Measurements from ENCODE around the gene PALD1.

Gene PALD1

DNA sequence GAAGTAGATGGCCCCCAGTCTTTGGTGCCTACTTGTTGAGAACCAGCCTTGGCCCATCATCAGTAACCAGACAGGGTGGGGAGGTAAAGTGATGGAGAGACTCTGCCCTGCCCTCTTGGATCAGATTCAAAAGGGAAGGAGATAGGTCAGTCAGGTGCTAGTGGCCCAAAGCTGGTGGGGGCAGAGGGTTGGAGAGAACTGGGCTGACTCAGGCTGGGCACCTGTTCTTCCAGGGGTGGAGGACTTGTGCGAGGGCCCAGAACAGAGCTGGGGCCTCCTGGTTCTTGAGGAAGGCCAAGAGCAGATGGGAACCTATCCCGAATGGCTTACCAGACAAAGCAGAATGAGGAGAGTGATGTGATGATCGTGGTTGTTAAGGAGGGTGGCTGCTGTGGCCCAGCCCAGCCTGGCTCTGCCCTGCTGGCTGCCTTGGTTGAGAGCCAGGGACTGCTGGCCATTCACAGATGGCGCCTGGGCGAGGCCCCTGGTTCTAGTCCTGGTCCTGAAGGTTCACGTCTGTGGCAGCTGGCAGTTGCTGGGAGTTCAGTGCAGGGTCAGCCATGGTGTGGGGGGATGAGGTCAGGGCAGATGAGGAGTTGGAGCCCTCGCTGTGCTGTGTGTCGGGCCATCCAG lies 36.6 kb downstream of the PALD1 start:
- in situ Hi-C loops (cut with HindIII; ENCODE audit: low pct_ligation_motif_present, low sequenced_read_pairs), result no loop called here
- TF ChIP-seq, protein P1, sequence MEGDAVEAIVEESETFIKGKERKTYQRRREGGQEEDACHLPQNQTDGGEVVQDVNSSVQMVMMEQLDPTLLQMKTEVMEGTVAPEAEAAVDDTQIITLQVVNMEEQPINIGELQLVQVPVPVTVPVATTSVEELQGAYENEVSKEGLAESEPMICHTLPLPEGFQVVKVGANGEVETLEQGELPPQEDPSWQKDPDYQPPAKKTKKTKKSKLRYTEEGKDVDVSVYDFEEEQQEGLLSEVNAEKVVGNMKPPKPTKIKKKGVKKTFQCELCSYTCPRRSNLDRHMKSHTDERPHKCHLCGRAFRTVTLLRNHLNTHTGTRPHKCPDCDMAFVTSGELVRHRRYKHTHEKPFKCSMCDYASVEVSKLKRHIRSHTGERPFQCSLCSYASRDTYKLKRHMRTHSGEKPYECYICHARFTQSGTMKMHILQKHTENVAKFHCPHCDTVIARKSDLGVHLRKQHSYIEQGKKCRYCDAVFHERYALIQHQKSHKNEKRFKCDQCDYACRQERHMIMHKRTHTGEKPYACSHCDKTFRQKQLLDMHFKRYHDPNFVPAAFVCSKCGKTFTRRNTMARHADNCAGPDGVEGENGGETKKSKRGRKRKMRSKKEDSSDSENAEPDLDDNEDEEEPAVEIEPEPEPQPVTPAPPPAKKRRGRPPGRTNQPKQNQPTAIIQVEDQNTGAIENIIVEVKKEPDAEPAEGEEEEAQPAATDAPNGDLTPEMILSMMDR (IDR thresholded peaks at IDR 0.05; ENCODE audit: low read depth, low read length, missing control alignments), result no peak
- H3K27me3 ChIP-seq (replicated peaks), result no peaks in the 10 kb centered on the region
- no peak overlapping the region for H3K27ac ChIP-seq
- DNase-seq, result no peak
- no peaks in the 10 kb centered on the region for H3K36me3 ChIP-seq (replicated peaks)
- H3K4me3 ChIP-seq (ENCODE audit: low read depth, low read length), result no peak overlapping the region

DNA sequence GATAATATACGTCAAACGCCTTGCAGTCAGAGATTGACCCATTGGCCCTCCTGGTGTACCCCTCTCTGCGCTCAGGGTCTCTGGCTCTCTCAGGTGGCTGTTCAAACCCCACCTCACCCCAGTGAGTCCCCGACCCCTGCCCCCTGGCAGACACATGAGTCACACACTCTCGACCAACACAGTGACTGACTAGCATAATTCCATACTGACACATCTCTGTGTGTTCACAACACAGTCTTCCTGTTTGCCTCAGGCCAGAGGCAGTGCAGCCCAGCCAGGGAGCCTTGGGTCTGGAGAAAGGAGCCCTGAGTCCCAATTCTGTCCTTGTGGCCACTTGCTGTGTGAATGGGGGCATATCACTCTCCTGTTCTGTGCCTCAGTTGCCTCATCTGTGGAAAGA lies 40.1 kb downstream of the PALD1 start:
- H3K36me3 ChIP-seq (replicated peaks), result no peaks in the 10 kb centered on the region
- no peaks in the 10 kb centered on the region for H3K27me3 ChIP-seq (replicated peaks)
- peak; percentile 72 for DNase-seq
- no peak overlapping the region for H3K4me3 ChIP-seq (ENCODE audit: low read depth, low read length)
- in situ Hi-C loops (cut with HindIII; ENCODE audit: low pct_ligation_motif_present, low sequenced_read_pairs), result no loop called here
- peak overlapping the region; percentile 3 for H3K27ac ChIP-seq
- TF ChIP-seq, protein P1 (IDR thresholded peaks at IDR 0.05; ENCODE audit: low read depth, low read length, missing control alignments), result no peak

DNA sequence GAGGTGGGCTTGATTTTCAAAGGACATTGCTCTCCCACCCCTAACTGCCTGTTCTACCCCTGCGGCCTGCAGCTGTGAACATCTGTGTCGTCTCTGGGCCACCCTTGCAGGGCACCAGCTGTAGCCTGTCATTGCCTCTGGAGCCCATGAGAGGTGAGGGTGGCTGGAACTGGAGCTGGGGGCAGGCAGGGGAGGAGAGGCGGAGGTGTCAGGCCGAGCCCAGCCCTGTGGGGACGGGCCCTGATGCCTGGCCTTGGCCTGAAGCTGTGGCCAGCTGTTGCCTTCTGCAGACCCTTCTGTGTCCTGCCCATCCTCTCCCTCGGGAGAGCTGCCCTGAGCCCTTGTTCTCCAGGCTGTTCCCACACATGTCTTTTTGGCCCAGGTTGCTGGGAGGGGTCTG lies 44.5 kb downstream of the PALD1 start:
- Histone ChIP-seq H3K36me3 (replicated peaks) (no peaks in the 10 kb centered on the region), H3K27ac (no peak overlapping the region), H3K4me3 (ENCODE audit: low read depth, low read length) (no peak overlapping the region), H3K27me3 (replicated peaks) (no peaks in the 10 kb centered on the region)
- TF ChIP-seq, protein P1 (IDR thresholded peaks at IDR 0.05; ENCODE audit: low read depth, low read length, missing control alignments), result no peak
- in situ Hi-C loops (cut with HindIII; ENCODE audit: low pct_ligation_motif_present, low sequenced_read_pairs), result no loop called here
- no peak for DNase-seq

DNA sequence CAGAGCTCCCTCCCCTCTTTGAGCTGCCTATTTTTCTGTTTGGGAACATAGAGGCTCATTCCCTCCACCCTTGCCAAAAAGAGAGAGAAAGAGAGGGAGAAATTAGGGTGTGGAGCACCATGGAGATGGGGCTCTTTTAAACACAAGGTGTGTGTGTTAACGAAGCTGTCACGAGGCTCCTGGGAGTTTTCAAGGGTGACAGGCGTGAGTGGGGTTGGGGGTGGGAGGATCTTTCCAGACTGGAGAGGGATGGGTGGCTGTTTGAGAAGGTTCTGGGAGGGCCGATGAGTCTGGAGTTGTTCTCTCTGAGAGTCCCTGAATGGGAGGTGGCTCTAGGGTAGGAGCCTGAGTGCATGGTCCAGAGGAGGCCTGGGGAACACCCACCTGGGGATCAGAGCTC lies 45.0 kb downstream of the PALD1 start:
- in situ Hi-C loops (cut with HindIII; ENCODE audit: low pct_ligation_motif_present, low sequenced_read_pairs), result no loop called here
- no peak overlapping the region for H3K4me3 ChIP-seq (ENCODE audit: low read depth, low read length)
- TF ChIP-seq, protein P1 (IDR thresholded peaks at IDR 0.05; ENCODE audit: low read depth, low read length, missing control alignments), result no peak

GRCh38 chr10:70528314-70528713 lies 49.7 kb downstream of the PALD1 start:
- Histone ChIP-seq H3K4me3 (ENCODE audit: low read depth, low read length) (no peak overlapping the region), H3K27me3 (replicated peaks) (no peaks in the 10 kb centered on the region), H3K36me3 (replicated peaks) (no peaks in the 10 kb centered on the region), H3K27ac (no peak overlapping the region)
- TF ChIP-seq, protein P1 (IDR thresholded peaks at IDR 0.05; ENCODE audit: low read depth, low read length, missing control alignments), result no peak
- no peak for DNase-seq
- in situ Hi-C loops (cut with HindIII; ENCODE audit: low pct_ligation_motif_present, low sequenced_read_pairs), result no loop called here

More for the DNA sequence above, 45.0 kb downstream of the PALD1 start:
- Histone ChIP-seq H3K27ac (no peak overlapping the region), H3K27me3 (replicated peaks) (no peaks in the 10 kb centered on the region), H3K36me3 (replicated peaks) (no peaks in the 10 kb centered on the region)
- DNase-seq, result no peak

Data from brain microvascular endothelial cell (primary cell).